Lung (tissue), 12 donors: Measurements from ENCODE around the gene DHRS7C. TPM values are rescaled to one million over a fixed set of nuclear protein-coding genes. Genes with fewer than 3 reads are reported as not detected.

Experiments
- ATAC-seq: fragments of 200-7000 bp; cut with Tn5 transposase; one replicate; pipeline ENCODE4 v1.9.1; 2020; ENCODE audit warnings: moderate number of reproducible peaks; ENCODE audit not compliant: insufficient read depth, low FRiP score
- DNase-seq, 3 donors: peaks; one replicate each; pipeline ENCODE4 v3.0.0-alpha.2; 2013 to 2017
- H3K27ac ChIP-seq, 2 donors: one replicate each; pipeline ENCODE4 v1.5.1; 2013; ENCODE audit warnings: mild to moderate bottlenecking in 2 of 2, moderate library complexity in 2 of 2, control low read depth in 1 of 2, inconsistent platforms in 1 of 2, low read depth in 1 of 2, low read length in 1 of 2
- H3K27me3 ChIP-seq, 3 donors: one replicate each; pipeline ENCODE4 v1.5.1; 2013; ENCODE audit warnings: low read length in 2 of 3; ENCODE audit not compliant: control insufficient read depth in 3 of 3, insufficient read depth in 3 of 3
- H3K36me3 ChIP-seq, 4 donors: one replicate each; pipeline ENCODE4 v1.5.1; 2013; ENCODE audit warnings: low read length in 4 of 4, mild to moderate bottlenecking in 1 of 4, moderate library complexity in 1 of 4; ENCODE audit not compliant: control insufficient read depth in 4 of 4, insufficient read depth in 4 of 4
- H3K4me1 ChIP-seq, 5 donors: one replicate each; pipeline ENCODE4 v1.5.1; 2013; ENCODE audit warnings: low read length in 5 of 5, mild to moderate bottlenecking in 2 of 5, moderate library complexity in 1 of 5; ENCODE audit not compliant: control insufficient read depth in 5 of 5, insufficient read depth in 5 of 5
- H3K4me3 ChIP-seq: one replicate; pipeline ENCODE4 v1.5.1; 2013; ENCODE audit warnings: mild to moderate bottlenecking, control low read depth, moderate library complexity
- H3K9ac ChIP-seq, 2 donors: one replicate each; pipeline ENCODE4 v1.5.1; 2013; ENCODE audit warnings: low read length in 2 of 2, control low read depth in 1 of 2; ENCODE audit not compliant: insufficient read depth in 1 of 2
- H3K9me3 ChIP-seq, 4 donors: one replicate each; pipeline ENCODE4 v1.5.1; 2013; ENCODE audit warnings: low read length in 3 of 4, mild to moderate bottlenecking in 1 of 4, moderate library complexity in 1 of 4; ENCODE audit not compliant: control insufficient read depth in 4 of 4, insufficient read depth in 3 of 4
- WGBS, 2 donors: extraction: QIAGEN DNeasy Blood & Tissue Kit; methylation state at CpG; one replicate each; pipeline ENCODE4 v1.1.7; 2013; 5-methylcytosine and 5-hydroxymethylcytosine counted together
- polyA plus RNA-seq, 2 donors: library from polyadenylated mRNA; stranded (reverse); fragments of 200-250 nt; gene quantifications; one replicate each; pipeline ENCODE4 v1.2.1, GENCODE V29; 2013
- total RNA-seq, 2 donors: library from RNA; depleted of rRNA in 1 of 2; stranded (reverse); fragments of >200 nt in 1 of 2; gene quantifications; one replicate each; pipeline ENCODE4 v1.2.1, GENCODE V29; 2014 to 2021
- TF ChIP-seq, protein P1 (sequence below): IDR thresholded peaks from 2 replicates; pipeline ENCODE4 v1.5.1; 2012; ENCODE audit warnings: mild to moderate bottlenecking; ENCODE audit errors: control extremely low read depth, extremely low read depth
- donor health status: control.
- donor health status: control.
- donor health status: Bipolar disorder and iron deficiency.
- donor health status: healthy.
- donor health status: DM: yes; HTN: yes; CAD: no.

Gene DHRS7C
- total and polyA plus RNA-seq, 4 donors: not detected

DNA sequence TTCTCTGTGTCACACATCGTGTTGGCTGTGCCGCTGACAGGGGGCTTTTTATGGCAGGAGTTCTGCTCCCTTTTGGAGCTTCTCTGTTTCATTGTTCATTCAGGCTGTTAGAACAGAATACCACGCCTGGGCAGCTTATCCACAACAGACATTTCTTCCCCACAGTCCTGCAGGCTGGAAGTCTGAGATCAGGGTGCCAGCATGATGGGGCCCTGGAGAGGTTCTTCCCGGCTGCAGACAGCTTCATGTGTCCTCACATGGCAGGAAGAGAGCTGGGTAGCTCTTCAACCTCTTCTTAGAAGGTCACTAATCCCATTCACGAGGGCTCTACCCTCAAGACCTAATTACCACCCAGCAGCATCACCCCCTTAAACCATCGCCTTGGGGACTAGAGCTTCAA lies 65.1 kb downstream of the DHRS7C start:
- no peaks in the 10 kb centered on the region for H3K9me3 ChIP-seq
- TF ChIP-seq, protein P1, sequence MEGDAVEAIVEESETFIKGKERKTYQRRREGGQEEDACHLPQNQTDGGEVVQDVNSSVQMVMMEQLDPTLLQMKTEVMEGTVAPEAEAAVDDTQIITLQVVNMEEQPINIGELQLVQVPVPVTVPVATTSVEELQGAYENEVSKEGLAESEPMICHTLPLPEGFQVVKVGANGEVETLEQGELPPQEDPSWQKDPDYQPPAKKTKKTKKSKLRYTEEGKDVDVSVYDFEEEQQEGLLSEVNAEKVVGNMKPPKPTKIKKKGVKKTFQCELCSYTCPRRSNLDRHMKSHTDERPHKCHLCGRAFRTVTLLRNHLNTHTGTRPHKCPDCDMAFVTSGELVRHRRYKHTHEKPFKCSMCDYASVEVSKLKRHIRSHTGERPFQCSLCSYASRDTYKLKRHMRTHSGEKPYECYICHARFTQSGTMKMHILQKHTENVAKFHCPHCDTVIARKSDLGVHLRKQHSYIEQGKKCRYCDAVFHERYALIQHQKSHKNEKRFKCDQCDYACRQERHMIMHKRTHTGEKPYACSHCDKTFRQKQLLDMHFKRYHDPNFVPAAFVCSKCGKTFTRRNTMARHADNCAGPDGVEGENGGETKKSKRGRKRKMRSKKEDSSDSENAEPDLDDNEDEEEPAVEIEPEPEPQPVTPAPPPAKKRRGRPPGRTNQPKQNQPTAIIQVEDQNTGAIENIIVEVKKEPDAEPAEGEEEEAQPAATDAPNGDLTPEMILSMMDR: no peak
- ATAC-seq (no peak), DNase-seq (no peak)
- H3K4me1 ChIP-seq: peaks cover 0 to 5% (median 0%) of the 10 kb centered on the region in 5 donors
- H3K27me3 ChIP-seq: no peaks in the 10 kb centered on the region
- no peak overlapping the region for H3K27ac ChIP-seq
- WGBS, 2 donors: 79 to 89% methylated on average over 6 of the region's 6 CpGs
- no peaks in the 10 kb centered on the region for H3K36me3 ChIP-seq
- no peak overlapping the region for H3K9ac ChIP-seq
- H3K4me3 ChIP-seq: no peak overlapping the region

DNA sequence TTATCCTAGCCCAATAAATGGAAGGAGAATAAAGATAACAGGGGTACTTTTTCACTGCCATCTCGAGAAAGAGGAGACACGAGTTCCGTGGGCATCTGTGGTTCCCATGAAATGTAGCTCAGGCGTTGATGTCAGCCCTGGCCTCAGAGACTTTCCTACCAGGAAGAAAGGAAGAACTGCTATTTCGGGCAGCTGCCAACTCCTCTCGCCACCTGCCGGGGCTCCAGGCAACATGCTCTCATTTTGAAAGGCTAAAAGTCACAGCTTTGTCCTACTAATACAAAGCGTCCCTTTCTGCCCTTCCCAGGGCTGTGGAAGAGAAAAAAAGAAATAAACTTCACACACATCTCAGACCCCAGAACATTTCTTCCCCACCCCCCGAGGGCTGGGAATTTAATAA lies 65.8 kb downstream of the DHRS7C start:
- peaks cover 0 to 5% (median 0%) of the 10 kb centered on the region in 5 donors for H3K4me1 ChIP-seq
- no peaks in the 10 kb centered on the region for H3K36me3 ChIP-seq
- no peaks in the 10 kb centered on the region for H3K9me3 ChIP-seq
- H3K4me3 ChIP-seq: no peak overlapping the region
- DNase-seq: no peak
- TF ChIP-seq, protein P1: no peak
- ATAC-seq: no peak
- WGBS, 2 donors: 46 to 49% methylated on average over 9 of the region's 9 CpGs
- no peaks in the 10 kb centered on the region for H3K27me3 ChIP-seq
- no peak overlapping the region for H3K9ac ChIP-seq
- H3K27ac ChIP-seq: no peak overlapping the region

Other genes with a start within 250 kb of the DHRS7C start
- gene STX8, start 215.8 kb downstream of the DHRS7C start, total RNA-seq: 10 to 100 TPM; 62.5 to 81.1 TPM
- gene STX8, start 215.8 kb downstream of the DHRS7C start, polyA plus RNA-seq: 10 to 100 TPM; 36.5 to 64.0 TPM
- gene CFAP52, start 214.9 kb downstream of the DHRS7C start, total RNA-seq: 10 to 100 TPM; 27.1 to 28.8 TPM
- gene CFAP52, start 214.9 kb downstream of the DHRS7C start, polyA plus RNA-seq: 10 to 100 TPM in 1 of 2 donors, 1 to 10 TPM in 1; 3.8 to 11.9 TPM
- gene USP43, start 146.1 kb downstream of the DHRS7C start, total RNA-seq: 1 to 10 TPM; 5.3 to 9.8 TPM
- gene USP43, start 146.1 kb downstream of the DHRS7C start, polyA plus RNA-seq: 1 to 10 TPM; 2.9 to 3.3 TPM
- gene GSG1L2, start 30.5 kb upstream of the DHRS7C start, total RNA-seq: not detected
- not detected for gene GSG1L2, start 30.5 kb upstream of the DHRS7C start, polyA plus RNA-seq
- gene GLP2R, start 34.3 kb upstream of the DHRS7C start, total RNA-seq: 1 to 10 TPM in 1 of 2 donors, under 1 TPM in 1; 0.86 to 1.6 TPM
- under 1 TPM; 0.11 to 0.22 TPM for gene GLP2R, start 34.3 kb upstream of the DHRS7C start, polyA plus RNA-seq
- under 1 TPM in 1 of 2 donors, not detected in 1; 0.31 TPM for gene RCVRN, start 113.7 kb upstream of the DHRS7C start, total RNA-seq
- under 1 TPM; 0.09 to 0.24 TPM for gene RCVRN, start 113.7 kb upstream of the DHRS7C start, polyA plus RNA-seq